IPS DF 4.7 (cell line): ENCODE results near the gene MAN1C1.
"Not testable (repeated sequence)": the region's sequence is repeated elsewhere in the genome, so short reads cannot be mapped to it uniquely, and the experiment has no call there.

Source experiments
- DNase-seq: peaks from one replicate; pipeline ENCODE4 v3.0.0-alpha.2; 2013; ENCODE audit warnings: low spot score; ENCODE audit errors: extremely low read depth

The MAN1C1 gene

GRCh38 chr1:25657121-25657882 lies 40.7 kb downstream of the MAN1C1 start:
- DNase-seq: no peak

DNA sequence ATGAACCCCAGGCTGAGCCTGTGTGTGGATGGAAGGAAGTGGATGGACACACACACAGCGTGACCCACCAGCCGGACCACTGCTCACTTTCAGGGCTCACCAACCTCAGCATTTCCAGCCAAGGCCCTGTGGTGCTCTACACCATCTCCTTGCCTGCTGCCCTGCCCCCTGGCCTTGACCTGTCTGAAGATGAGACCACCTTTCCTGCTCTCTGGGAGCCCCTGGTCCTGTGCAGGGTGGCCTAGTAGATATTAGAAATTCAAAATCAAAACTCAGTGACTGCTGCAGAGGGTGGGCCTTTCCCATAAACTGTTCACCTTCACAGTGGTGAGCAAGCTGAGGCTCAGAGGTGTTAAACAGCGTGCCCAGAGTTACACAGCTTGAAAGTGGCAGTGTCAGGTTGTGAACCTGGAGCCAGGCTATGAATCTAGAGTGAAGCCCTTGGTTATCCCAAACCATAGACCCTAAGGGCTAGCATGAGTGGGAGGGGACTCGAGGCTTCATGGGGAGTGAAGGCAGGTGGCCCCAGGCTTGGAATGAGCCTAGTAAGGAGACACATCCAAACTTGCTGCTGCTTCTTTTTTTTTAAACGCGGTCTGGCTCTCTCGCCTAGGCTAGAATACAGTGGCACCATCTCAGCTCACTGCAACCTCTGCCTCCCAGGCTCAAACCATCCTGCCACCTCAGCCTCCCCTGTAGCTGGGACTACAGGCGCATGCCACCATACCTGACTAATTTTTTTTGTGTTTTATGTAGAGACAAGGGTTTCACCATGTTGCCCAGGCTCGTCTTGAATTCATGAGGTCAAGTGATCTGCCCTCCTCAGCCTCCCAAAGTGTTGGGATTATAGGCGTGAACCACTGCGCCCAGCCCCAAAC lies 41.5 kb downstream of the MAN1C1 start:
- DNase-seq: no peak

DNA sequence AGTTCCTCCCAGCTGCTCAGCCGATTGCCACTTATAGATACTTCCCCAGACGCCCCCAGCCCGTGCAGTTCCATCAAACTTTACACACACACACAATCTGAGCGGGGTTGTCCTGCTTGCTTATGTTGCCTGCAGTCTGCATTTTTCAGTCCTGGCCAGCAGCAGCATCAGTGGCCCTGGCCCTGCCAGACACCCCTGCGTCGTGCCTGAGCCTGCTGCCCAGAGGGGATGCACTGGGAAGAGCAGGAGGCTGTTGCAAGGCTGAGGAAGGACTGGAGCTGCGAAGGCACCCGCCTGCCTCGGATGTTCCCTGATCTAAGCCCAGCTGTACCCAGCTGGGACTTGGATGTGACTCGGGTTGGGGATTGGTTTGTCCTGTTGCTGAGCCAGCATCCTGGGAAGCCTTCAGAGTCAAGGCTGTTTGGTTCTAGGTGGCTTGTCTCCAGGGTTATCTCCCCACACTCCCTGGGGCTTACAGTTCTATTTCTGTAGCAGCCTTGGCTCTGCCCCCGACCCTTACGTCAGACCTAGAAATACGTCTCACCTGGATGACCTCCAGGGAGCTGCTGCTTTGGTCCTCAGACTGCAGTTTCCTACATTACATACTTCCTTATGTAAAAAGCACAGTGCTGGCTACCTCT lies 42.3 kb downstream of the MAN1C1 start:
- DNase-seq: no peak

- no peak for DNase-seq
Observed at GRCh38 chr1:25661043-25661815, 44.6 kb downstream of the MAN1C1 start.

GRCh38 chr1:25662061-25662460 lies 45.5 kb downstream of the MAN1C1 start:
- DNase-seq: no peak

DNA sequence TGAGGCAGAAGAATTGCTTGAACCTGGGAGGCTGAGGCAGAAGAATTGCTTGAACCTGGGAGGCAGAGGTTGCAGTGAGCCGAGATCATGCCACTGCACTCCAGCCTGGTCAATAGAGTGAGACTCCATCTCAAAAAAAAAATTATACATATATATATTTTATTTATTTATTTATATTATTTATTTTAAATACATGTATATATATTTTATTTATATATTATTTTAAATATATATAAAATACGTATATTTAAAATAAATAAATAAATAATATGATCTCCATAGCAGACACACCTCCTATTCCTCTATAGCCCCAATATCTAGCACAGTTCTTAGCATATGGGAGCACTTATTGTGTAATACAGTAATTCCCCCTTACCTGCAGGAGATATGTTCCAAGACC lies 46.4 kb downstream of the MAN1C1 start:
- DNase-seq: not testable (repeated sequence)

DNA sequence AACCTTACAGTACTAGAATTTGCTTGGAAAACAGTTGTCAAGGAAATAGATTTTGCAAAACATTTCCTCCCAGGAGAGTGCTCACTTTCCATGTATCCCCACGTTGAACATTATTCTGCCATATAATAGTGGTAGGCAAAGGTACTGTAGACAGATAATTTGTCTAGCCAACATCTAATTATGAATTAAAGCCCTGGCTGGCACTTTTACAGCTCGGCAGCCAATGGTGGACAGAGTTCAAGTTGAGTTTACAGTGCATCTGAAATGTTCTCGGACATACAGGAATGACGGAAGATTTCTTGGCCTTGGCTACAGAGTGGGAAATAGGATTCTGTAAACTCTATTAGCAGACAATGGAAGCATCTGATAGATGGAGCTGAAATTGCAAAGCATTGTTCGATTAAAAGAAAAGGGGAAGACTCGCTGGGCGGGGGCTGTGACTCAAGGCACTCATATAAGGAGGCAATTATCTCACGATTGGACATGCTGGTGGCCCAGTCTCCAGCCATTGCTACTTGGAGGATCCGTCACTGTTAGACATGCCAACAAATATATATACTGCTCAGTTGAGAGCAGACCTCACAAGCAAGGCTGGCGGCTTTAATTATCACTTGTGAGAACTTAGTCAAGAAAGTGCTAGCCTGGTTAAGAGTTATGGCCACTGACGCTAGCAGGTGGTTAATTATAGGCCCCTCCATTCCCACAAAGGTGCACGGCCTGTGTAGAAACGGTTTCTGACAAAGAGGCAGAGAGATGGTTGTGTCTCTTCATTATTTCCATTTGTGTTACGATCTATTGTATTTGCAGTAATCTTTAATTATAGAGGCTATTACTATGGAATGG lies 48.0 kb downstream of the MAN1C1 start:
- no peak for DNase-seq

DNA sequence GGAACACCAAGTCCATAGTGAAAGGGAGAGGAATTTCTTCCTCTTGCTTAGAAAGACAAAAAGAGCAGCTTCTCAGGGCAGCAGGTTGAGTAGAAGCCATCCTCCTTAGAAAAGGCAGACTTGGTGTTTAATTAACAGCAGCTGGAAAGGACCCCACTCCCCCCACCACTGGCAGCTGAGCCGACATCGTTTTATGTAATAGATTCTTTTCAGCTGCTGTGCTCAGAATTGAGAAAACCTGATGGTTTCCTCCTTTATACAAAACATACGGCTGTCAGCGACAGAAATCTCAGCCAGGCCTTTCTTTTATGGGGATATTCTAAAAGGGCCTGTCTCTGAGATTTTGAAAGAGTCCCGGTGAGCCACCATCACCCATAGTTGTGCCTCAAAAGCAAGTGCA lies 49.9 kb downstream of the MAN1C1 start:
- DNase-seq: no peak

DNA sequence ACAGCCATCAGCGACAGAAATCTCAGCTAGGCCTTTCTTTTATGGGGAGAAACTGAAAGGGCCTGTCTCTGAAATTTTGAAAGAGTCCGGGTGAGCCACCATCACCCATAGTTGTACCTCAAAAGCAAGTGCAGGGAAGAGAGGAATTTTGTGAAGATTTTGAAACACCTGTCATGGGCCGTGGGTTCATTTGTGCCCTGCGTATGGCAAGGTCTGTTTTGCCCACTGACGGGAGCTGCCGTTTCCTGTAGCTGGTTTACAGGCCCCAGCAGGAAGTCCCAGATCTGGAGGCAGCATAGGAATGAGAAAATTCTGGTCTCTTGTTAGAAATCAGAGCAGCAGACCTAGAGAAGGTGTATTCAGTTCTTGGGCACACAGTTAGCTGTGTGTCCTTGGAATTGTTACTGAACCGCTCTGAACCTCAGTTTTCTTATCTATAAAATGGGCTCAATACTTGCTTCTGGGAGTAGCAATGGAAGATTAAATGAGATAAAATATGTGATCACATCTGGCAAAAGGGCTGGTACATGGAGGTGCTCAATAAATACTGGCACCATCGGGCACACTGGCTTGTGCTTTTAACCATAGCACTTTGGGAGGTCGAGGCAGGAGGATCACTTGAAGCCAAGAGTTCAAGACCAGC lies 52.5 kb downstream of the MAN1C1 start:
- no peak for DNase-seq

DNA sequence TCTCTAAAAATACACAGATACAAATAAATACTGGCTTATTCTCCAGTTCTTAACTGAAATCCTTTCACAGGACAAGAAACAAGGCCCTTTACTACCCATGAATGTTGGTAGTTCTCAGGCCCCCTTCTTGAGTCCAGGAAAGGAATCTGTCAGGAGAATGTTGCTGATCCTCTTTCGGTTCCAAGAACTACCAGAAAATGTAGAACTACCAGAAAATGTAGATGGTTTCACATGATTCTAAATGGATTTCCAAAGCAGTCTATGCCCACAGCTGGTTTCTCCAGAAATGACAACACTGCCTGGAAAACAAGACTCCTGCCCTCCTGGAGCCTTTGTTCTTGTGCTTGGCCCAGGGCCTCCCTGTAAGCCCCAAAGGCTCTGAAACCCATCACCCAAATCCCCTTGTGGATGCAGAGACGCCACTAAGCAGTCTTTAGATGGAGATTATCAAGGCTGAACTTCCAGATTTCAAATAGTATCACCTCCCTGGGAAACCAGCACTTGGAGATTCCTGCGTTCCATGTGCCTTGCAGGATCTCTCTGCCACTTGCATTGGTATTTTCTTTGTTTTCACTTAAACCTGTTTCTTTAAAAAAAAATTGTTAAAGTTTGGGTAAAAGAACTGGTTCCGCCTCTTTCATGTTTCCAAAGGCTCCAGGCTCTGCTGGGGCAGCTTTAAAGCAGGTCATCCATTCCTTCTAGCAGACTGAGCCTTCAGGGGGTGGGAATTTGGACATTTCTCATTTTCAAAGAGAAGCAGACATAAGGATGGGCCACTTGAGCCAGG lies 53.4 kb downstream of the MAN1C1 start:
- DNase-seq: no peak

GRCh38 chr1:25671929-25672328 lies 55.3 kb downstream of the MAN1C1 start:
- DNase-seq: no peak

GRCh38 chr1:25672763-25673409 lies 56.3 kb downstream of the MAN1C1 start:
- no peak for DNase-seq

GRCh38 chr1:25673456-25673855 lies 56.9 kb downstream of the MAN1C1 start:
- no peak for DNase-seq

DNA sequence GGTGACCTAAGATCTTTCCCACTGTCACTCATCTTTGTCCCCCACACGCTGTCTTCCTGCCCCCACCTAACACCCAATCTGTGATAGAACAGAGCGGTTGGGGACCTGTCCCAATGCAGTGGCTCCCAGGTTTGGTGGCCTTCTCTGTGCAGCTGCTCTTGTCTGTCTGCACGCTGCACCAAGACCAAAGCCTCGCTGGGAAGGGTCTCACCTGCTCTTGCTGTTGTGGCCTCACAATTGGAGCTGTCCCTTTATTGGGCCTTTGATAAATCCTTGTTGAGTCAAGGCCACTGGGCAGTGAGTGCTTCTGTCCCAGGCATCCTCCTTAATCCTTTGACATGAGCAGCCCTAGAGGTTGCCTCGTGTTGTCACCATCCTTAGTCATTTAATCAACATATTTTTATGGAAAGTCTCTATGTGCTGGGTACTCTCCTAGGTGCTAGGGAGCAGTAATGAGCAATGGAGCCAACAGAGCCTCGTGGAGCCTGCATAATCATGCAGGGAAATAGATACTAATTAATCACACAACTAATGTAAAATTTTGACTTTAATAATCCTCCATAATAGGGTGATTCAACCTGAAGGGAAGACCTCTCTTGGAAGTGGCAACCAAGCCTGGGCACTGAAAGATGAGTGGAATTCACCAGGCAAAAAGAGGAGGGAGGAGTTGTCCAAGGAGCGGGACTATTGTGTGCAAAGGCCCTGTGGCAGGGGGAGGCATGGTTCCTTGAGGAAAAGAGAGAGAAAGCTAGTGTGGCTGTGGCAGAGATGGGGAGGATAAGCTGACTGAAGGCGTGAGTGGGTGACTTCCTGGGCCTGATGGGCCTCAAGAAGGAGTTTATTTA lies 57.6 kb downstream of the MAN1C1 start:
- no peak for DNase-seq

DNA sequence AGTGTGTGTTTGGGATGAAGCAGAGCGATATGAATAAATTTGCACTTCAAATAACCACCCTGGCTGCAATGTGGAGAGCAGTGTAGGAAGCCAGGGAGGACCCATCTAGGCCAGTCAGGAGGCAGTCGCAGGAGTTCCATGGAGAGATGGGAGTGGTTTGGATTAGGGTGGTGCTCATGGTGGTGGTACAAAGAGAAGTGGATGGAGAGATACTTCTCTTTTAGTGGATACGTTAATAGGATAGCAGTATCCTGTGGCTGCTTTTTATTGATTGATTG lies 58.2 kb downstream of the MAN1C1 start:
- DNase-seq: no peak

- DNase-seq: no peak
Observed at GRCh38 chr1:25675729-25676476, 59.3 kb downstream of the MAN1C1 start.

GRCh38 chr1:25676488-25676887 lies 59.9 kb downstream of the MAN1C1 start:
- DNase-seq: no peak
